ENCODE results near the gene CDPF1.

DNA sequence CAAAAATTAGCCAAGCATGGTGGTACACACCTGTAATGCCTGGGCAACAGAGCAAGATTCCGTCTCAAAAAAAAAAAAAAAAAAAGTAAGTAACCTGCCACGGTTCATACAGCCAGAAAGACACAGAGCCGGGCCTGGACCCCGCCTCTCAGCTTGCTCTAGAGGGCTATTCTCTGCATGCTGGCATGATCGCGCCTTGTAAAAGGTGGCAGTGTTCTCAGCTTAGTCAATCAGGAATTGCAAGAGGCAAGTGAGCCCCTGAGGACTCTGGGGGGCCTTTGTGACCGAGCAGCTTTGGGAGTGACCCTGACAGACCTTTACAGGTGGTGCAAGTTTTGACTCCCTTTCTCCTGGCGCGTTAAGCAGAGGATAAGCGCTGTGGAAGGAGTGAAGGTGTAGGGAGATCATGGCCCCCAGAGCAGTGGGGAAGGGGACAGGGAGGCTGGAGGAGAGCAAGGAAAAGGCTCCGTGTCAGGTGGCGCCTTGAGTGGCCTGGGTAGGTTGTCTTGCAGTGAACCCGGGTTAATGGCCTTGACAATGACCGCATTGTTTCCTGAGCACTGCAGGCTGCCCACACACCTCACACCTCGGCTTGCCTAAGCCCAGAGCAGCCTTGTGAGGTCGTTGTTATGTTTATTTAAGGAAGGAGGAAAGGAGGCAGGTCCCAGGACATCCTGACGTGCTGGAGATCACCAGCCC, 48.9 kb downstream of the CDPF1 start:
- TF ChIP-seq, protein P1, sequence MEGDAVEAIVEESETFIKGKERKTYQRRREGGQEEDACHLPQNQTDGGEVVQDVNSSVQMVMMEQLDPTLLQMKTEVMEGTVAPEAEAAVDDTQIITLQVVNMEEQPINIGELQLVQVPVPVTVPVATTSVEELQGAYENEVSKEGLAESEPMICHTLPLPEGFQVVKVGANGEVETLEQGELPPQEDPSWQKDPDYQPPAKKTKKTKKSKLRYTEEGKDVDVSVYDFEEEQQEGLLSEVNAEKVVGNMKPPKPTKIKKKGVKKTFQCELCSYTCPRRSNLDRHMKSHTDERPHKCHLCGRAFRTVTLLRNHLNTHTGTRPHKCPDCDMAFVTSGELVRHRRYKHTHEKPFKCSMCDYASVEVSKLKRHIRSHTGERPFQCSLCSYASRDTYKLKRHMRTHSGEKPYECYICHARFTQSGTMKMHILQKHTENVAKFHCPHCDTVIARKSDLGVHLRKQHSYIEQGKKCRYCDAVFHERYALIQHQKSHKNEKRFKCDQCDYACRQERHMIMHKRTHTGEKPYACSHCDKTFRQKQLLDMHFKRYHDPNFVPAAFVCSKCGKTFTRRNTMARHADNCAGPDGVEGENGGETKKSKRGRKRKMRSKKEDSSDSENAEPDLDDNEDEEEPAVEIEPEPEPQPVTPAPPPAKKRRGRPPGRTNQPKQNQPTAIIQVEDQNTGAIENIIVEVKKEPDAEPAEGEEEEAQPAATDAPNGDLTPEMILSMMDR (IDR thresholded peaks at IDR 0.05): no peak
- no peak for TF ChIP-seq EZH2 (IDR thresholded peaks at IDR 0.05; ENCODE audit: borderline replicate concordance, insufficient read depth, low read depth, low read length, poor library complexity, severe bottlenecking)
